Suprapubic skin (tissue), 4 donors: ENCODE measurements around the gene SPATA20.

Source experiments
- CTCF ChIP-seq, 2 donors: fragments of 200-600 bp in 1 of 2; fragments of 450-650 bp in 1 of 2; sonication (generic) in 1 of 2; IDR thresholded peaks; one replicate each; pipeline ENCODE4 v1.5.1; 2016 to 2019; ENCODE audit warnings: antibody characterized with exemption in 2 of 2, mild to moderate bottlenecking in 1 of 2, moderate library complexity in 1 of 2
- POLR2A ChIP-seq, 2 donors: fragments of 450-650 bp; IDR thresholded peaks; one replicate each; pipeline ENCODE4 v1.6.1; 2017; ENCODE audit warnings: antibody characterized with exemption in 2 of 2, mild to moderate bottlenecking in 2 of 2, moderate library complexity in 2 of 2
- POLR2AphosphoS5 ChIP-seq, 3 donors: sonication (generic); formaldehyde crosslinking; IDR thresholded peaks; one replicate each; pipeline ENCODE4 v1.6.1; 2017; ENCODE audit warnings: antibody characterized with exemption in 3 of 3

- no peak for TF ChIP-seq CTCF (IDR thresholded peaks at IDR 0.05)
- no peak for TF ChIP-seq POLR2AphosphoS5 (IDR thresholded peaks at IDR 0.05)
- no peak for TF ChIP-seq POLR2A (IDR thresholded peaks at IDR 0.05)
These were observed 19.9 kb downstream of the SPATA20 start for GRCh38 chr17:50566886-50567285.
